GM21526 (cell line): Measurements from ENCODE around the gene TMEM69.
"Not testable (repeated sequence)": the region's sequence is repeated elsewhere in the genome, so short reads cannot be mapped to it uniquely, and the experiment has no call there.

Source experiments
- ATAC-seq: cut with Tn5 transposase; IDR thresholded peaks from one replicate; pipeline ENCODE4 v1.9.1; 2021; ENCODE audit warnings: moderate library complexity; ENCODE audit not compliant: unreplicated experiment, low FRiP score

The TMEM69 gene

DNA sequence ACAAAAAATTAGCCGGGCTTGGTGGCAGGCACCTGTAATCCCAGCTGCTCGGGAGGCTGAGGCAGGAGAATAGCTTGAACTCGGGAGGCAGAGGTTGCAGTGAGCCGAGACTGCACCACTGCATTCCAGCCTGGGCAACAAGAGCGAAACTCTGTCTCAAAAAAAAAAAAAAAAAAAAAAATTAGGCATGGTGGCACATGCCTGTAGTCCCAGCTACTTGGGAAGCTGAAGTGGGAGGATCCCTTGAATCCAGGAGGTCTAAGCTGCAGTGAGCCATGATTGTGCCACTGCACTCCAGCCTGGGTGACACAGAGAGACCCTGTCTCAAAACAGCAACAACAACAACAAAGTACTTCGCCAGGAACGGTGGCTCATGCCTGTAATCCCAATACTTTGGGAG is 11.4 kb upstream of the TMEM69 start:
- ATAC-seq = not testable (repeated sequence)

DNA sequence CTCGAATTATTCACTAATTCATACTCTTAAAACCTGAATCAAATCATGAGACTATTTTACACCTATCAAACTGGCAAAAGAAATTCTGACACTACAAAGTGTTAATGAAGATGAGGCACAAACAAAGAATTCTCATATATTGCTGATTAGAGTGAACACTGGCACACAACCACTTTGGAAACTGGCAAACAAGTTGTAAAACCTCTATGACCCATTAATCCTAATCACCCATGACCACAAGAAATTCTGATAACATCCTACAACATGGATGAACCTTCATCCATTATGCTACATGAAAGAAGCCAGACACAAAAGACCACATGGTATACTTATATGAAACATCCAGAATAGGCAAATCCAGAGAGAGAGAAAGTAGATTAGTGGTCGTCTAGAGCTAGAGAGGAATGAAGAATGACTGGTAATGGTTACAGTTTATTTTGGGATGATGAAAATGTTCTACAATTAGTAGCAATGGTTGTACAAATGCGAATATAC is 10.2 kb upstream of the TMEM69 start:
- ATAC-seq = no peak

DNA sequence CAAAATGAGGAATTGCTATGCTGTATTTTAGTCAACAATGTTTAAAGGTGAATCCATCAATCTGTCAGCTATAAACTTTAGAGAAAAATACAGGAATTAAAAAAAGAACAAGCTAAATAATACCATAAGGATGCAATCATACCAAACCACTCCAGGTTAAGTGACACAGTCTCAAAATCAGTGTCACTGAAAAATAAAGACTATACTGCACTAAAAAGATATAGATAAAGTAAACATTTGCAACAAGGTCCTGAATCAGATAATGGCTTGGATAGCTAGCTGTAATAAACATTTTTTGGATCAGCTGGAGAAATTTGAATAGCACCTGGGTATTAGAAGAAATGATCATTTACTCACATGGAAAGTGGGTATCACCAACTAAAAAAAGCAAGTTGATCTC is 9.5 kb upstream of the TMEM69 start:
- ATAC-seq = no peak

DNA sequence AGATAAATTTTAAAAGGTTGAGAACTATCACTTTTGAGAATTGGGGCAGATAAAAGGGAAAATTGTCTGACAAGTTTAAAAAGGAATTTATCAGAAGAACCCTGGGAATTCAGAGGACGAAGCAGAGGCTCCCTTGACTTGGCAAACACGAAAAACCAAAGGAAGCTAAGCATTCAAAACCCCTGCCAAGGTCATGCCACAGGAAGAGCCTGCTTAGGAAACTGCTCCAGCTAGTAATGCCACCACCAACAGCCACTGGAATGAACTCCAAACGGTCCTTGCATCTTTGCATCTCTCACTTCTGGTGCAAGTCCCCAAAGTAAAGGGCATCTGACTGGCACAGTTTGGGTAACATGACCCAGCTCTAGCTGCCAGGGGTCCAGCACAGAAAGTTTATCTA is 8.9 kb upstream of the TMEM69 start:
- no peak for ATAC-seq

DNA sequence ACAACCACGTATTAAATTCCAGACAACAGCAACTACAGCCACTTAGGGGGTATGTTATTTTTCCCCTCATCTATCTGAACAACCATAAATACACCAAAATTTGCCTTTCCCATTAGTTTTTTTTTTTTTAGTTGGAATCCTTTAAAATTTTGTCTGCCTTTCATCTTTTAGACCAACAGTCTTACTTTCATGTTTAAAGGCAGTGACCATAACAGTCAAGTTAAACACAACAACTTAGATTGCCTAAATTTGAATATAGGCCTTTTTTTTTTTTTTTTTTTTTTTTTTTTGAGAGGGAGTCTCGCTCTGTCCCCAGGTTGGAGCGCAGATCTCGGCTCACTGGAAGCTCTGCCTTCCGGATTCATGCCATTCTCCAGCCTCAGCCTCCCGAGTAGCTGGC is 5.0 kb upstream of the TMEM69 start:
- ATAC-seq = no peak

DNA sequence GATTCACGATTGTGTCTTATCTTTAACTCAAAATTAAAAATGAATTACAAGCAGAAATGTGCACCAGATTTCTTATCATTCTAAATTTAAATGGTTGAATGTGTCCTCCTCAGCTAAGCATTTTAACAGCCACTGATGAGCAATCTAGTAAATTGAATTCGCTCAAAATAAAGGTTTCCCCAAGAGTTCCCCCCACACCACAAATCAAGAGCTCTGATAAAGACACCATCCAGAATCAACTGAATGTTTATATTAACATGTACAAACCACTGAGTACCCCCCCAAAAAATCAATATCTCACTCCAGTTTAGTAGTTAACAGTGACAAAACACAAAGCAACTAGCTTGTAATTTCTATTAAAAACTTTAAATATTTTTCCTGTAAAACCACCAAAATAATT is 3.6 kb upstream of the TMEM69 start:
- ATAC-seq = no peak

DNA sequence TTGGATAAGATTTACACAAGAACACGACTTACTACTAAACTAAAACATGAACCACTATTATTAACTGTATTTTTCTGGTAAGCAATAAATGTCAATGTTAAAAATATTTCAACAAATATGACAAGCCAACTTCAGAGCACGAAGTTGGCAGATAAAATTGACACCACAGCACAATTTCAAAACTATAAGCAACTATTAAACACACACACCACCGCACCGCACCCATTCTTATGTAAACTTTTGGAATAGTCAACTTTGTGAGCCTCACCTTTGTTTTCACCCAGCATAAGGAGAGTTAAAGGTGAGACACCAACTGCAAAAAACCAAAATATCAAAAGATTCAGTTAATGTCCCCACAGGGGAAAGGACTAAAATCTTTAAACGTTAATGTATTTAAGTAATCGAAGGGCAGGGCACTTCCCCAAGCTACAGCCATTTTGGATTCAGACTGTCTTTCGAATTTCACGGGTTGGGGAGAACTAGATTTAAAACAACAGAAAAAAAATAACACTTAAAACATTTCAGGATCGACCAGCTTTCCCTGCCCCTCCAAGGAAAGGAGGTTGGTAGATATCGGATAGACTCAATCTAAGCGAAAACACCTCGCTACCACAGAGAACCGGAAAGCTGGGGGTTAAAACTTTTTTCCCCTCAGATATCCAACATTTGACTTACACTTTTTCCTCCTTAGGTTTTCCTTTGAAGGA is 2.5 kb upstream of the TMEM69 start:
- ATAC-seq = no peak

DNA sequence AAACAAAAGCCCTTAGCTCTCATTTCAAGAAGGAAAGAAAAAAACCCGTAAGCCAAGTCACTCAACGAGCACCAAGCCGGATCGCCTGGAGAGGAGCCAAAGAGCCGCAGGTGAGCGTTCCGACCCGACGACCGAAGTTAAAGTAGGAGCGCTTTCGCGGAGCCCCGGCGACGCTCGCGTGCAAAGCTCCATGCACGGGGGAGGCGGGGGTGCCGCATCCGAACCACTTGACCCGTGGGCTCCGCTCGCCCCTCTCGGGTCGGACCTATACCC is 2.0 kb upstream of the TMEM69 start:
- peak; percentile 19 for ATAC-seq

DNA sequence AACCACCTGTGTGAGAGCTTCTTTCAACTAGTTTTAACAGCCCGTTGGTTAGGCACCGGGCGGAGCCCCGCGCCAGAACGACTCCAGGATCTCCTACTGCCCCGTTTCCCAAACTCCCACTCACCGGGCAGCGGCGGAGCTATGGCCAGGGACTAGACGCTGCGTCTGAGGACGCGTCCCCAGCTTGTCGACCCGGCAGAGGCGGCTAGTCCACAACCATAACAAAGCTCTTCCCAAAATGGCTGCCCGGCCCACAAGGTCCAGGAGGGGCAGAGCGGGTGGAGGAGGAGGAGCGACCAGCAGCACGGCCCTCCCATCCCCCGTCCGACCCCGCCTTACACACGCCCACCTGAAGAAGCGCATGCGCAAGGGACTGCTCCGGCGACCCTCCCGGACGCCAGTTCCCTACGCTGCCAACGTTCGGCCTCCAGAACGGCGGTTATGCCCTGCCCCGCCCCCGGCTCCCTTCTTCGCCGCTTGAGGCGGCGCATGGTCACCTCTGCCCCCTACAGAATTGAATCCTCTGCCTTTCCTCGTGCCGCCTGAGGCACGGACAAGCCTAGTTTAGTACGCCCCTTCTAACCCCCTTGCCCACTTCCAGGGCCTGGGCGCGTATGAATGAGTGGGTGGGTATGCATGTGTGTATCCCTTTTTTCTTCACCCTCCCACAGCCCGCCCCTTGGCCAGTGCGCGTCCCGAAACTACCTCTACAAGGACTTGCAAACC is 1.5 kb upstream of the TMEM69 start, which contains the start of gene GPBP1L1:
Gene GPBP1L1 (minus strand): TSS at position 246 of the 726 bp plus-strand sequence. CDS start 27,446 bp downstream, outside the sequence.
- peak; percentile 43 for ATAC-seq

DNA sequence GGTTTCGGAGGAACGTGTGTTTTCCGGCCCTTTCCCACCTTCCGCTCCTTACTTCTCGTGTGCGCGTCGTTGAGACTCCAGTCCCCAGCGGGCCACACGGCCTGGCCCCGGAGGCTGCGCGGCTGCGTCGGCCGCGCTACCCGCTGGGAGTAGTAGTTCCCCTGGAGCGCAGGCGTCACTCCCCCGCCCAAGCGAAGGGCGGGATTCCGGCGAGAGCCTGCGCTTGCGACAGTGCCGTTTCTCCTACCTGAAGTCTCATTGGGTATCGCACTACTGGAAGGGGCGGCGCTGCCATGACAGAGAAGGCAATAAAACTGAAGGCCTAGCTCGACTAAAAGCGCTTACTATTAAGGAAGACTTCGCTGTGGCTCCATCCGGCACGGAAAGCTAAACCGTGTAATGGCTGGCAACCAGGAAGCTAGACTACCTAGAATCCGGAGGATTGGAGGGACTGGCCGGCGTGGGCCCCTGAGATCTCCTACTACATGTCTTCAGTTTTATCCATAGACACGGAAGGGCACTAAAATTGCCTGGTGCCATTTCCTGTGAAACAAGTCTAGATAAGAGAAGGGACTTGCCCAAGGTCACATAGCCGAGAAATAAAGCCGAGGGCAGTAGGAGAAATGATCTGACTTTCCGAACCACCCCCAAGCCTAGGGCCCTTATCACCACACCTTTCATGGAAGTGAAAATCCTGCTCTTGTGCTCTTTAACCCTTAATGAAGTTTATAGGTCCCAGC is 797 bp upstream of the TMEM69 start:
- ATAC-seq = peak; percentile 74

DNA sequence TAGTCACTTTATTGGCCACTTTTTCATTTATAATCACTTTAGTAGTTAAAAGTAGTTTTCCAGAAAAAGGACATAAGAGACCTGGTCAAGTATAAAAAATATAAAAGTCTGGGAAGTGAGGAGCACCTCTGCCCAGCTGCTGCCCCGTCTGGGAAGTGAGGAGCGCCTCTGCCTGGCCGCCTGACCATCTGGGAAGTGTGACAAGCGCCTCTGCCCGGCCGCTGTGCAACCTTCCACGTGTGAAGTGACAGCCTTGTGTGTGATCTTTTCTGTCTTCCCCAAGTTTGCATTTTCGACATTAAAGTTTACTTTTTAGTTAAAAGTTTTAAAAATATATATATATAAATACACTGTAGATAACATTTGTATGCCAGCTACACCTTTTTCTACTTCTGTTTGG is 5.8 kb downstream of the TMEM69 start:
- not testable (repeated sequence) for ATAC-seq

DNA sequence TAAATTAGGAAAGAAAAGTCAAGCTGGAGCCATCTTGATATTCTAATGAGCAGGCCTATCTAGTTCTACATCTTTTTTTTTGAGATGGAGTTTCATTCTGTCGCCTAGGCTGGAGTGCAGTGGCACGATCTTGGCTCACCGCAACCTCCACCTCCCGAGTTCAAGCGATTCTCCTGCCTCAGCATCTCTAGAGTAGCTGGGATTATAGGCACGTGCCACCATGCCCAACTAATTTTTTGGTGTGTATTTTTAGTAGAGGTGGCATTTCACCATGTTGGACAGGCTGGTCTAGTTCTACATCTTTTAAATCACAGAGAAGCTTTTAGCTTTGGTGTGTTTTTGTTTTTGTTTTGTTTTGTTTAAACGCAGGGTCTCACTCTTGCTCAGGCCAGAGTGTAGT is 6.8 kb downstream of the TMEM69 start:
- ATAC-seq = no peak

DNA sequence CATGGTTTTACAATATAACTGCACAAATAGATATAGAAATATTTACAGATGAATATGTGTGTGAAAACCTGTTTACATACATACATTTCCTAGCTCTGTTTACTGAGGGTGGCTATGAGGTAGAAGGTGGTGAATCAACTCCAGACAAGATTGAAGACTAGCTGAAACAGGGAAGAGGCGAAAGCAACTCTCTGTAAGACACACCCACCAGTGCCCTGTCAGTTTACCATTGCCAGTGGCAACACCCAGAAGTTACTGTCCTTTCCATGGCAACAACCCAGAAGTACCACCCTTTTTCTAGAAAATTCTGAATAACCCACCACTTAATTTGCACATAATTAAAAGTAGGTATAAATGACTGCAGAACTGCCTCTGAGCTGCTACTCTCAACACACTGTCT is 16.7 kb downstream of the TMEM69 start:
- no peak for ATAC-seq

DNA sequence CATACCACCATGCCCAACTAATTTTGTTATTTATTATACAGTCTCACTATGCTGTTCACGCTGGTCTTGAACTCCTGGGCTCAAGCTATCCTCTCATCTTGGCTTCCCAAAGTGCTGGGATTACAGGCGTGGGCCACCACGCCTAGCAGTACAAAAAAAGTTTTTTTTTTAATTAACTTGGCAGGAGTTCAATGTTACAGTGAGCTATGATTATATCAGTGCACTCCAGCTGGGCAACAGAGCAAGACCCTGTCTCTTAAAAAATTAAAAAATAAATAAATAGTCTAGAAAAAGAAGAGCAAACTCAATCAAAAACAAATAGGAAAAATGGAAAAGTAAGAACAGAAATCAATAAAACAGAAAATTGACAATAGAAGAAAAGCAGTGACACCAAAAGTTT is 25.7 kb downstream of the TMEM69 start:
- no peak for ATAC-seq

DNA sequence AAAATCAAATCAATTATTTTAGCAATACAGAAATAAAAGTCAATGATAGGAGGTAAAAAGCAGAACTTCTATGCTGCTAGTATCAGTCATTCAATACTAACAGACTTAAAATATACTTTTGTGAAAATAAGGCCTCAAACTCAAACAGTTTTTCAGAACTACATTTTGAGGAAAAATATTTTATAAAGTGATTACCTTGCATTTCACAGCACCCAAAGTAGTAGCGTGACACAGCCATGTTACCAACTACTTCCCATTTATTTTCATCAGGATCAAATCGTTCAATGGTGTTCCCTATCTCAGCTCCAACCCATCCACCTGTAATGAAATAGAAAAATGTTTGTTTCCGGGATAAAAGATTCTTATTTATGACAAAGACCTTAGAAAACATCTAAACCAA is 28.7 kb downstream of the TMEM69 start:
- no peak for ATAC-seq

DNA sequence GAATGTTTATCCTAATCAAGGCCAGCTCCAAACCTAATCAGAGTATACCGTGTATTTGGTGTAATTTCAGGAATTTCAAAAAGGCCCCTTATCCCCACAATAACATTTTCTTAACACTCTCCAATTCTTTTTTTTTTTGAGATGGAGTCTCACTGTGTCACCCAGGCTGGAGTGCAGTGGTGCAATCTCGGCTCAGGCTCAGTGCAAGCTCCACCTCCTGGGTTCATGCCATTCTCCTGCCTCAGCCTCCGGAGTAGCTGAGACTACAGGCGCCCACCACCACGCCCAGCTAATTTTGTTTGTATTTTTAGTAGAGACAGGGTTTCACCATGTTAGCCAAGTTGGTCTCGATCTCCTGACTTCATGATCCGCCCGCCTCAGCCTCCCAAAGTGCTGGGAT is 29.4 kb downstream of the TMEM69 start:
- ATAC-seq = not testable (repeated sequence)

DNA sequence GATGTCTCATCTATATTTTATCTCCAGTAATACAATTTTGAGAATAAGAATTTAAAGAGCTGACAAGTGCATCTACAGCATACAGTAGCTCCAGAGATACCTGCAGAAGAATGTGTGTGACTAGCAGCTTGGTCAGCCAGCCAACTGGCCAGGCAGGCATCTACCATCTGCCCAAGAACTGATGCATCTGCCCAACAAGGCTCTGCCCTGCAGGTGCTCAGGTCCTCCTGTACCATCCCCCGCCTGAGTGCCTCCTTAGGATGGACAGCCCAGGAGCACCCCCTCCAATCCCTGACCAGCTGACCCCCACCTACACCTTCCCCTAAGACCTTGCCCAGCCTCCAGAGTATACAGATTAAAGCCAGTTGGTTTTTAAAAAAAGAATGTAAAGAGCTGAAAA is 30.3 kb downstream of the TMEM69 start:
- no peak for ATAC-seq

DNA sequence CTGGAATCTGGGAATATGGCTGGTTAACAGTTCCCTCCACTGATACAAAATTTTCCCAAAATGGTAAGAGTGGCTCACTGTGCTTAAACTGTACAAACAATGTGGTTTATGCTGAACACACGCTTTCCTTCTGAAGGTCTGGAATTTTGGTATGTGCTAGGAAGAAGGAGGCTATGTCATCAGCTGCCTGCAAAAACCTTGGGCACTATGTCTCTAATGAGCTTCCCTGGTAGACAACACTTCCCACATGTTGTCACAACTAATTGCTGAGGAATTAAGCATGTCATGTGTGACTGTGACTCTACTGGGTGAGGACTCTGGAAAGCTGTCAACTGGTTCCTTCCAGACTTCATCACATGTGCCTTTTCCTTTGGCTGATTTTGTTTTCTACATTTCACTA is 33.2 kb downstream of the TMEM69 start:
- no peak for ATAC-seq

DNA sequence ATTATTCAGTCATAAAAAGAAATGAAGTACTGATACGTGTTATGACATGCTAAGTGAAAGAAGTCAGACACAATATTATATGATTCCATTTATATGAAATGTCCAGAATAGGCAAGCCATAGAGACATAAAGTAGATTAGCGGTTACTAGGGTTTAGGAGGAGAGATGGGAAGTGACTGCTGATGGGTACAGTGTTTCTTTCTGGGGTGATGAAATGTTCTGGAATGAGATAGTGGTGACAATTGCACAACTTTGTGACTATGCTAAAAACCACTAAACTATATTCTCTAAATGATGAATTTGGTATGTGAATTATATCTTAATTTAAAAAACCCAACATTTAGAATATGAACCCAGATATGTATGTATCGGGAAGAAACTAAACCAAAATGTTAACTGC is 34.8 kb downstream of the TMEM69 start:
- no peak for ATAC-seq

DNA sequence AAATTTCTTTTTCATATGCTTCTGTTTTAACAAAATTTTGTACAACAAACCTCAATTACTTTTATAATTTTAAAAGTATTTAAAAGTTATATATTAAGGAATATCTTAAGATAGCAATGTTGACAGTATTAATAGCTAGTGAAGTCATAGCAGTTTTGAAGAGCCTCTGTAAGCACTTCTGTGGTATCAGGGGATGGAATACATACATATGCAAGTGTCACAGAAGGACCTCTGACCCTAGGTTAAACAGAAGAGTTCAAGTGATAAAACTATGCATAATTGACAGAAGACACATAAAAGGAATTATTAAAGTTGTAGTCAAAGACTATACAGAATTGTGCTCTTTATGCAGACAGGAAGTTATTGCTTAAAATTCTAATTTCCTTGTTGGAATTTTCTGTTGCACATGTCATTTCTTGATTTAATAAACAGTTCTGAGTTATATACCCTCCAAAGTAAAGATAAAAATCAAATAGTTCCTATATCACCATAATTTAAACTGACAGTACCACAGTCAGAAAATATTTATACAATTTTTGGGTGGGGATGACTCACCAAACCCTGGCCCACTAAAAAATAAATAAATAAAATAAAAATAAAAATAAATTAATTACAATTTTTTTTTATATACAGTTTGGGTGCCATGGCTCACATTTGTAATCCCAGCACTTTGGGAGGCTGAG is 35.4 kb downstream of the TMEM69 start:
- no peak for ATAC-seq

DNA sequence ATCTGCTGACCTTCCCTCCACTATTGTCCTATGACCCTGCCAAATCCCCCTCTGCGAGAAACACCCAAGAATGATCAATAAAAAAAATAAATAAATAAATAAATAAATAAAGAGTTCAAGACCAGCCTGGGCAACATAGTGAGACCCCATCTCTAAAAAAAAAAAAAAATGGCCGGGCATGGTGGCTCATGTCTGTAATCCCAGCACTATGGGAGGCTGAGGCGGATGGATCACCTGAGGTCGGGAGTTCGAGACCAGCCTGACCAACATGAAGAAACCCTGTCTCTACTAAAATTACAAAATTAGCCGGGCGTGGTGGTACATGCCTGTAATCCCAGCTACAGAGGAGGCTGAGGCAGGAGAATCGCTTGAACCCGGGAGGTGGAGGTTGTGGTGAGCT is 38.0 kb downstream of the TMEM69 start:
- not testable (repeated sequence) for ATAC-seq
